Measurements from ENCODE around the gene FXYD6. TPM values are rescaled to one million over a fixed set of nuclear protein-coding genes. Genes with fewer than 3 reads are reported as not detected.

Gene FXYD6
- total and polyA plus RNA-seq, 7 experiments from 2014 or later = 0.10 to 5.4 (median 0.98) TPM; not detected in 4

- no peak overlapping the region for H3K4me3 ChIP-seq (ENCODE audit: low read length)
- CTCF ChIA-PET = interaction anchor here (1.2 kb wide), 1 partner anchor 9 kb away, joined by 4 read pairs; no protein-coding TSS in a partner anchor
- peak in 1 of 9 donors; percentile 18 for DNase-seq
Observed at GRCh38 chr11:117837070-117837776, 39.2 kb downstream of the FXYD6 start.

GRCh38 chr11:117836077-117836960 is 40.1 kb downstream of the FXYD6 start:
- no peak overlapping the region for H3K27ac ChIP-seq (ENCODE audit: low read depth, low read length)
- no peaks in the 10 kb centered on the region for H3K9me3 ChIP-seq (ENCODE audit: control insufficient read depth in 2 of 3, low read length in 3 of 3)
- intact Hi-C loops (cut with micrococcal nuclease) = no loop called here
- H3K4me3 ChIP-seq (ENCODE audit: low read length) = no peak overlapping the region
- POLR2A ChIA-PET = interaction anchor here (0.8 to 1.2 kb wide), 2 partner anchors 163 to 215 kb away, joined by 3 read pairs; no protein-coding TSS in a partner anchor
- CTCF ChIA-PET = interaction anchor here (0.6 to 3.8 kb wide), 4 partner anchors 8 to 111 kb away, joined by 3 to 19 read pairs (median 5); partner anchors contain the start of gene FXYD2
- peak overlapping the region in 1 of 9 donors; percentile 34 for H3K27ac Mint-ChIP-seq
- peaks cover 2% of the 10 kb centered on the region in 2 donors for H3K4me1 ChIP-seq (ENCODE audit: control insufficient read depth in 2 of 2, insufficient read depth in 2 of 2, low read length in 2 of 2)
- DNase-seq = no peak
- no peaks in the 10 kb centered on the region for H3K9me3 Mint-ChIP-seq
- no peaks in the 10 kb centered on the region for H3K36me3 Mint-ChIP-seq
- H3K27me3 Mint-ChIP-seq = peaks cover 0 to 35% (median 0%) of the 10 kb centered on the region in 5 donors
- H3K4me3 Mint-ChIP-seq = no peak overlapping the region
- H3K27me3 ChIP-seq (ENCODE audit: control insufficient read depth in 2 of 2, insufficient read depth in 2 of 2, low read length in 2 of 2) = no peaks in the 10 kb centered on the region
- ATAC-seq = no peak
- H3K36me3 ChIP-seq (ENCODE audit: control insufficient read depth in 2 of 3, insufficient read depth in 3 of 3, low read length in 3 of 3) = no peaks in the 10 kb centered on the region
- H3K4me1 Mint-ChIP-seq = peaks cover 2 to 9% (median 7%) of the 10 kb centered on the region in 7 donors

More at GRCh38 chr11:117837070-117837776, 39.2 kb downstream of the FXYD6 start:
- intact Hi-C loops (cut with micrococcal nuclease) = no loop called here
- H3K9me3 Mint-ChIP-seq = no peaks in the 10 kb centered on the region
- H3K4me1 Mint-ChIP-seq = peaks cover 0 to 9% (median 5%) of the 10 kb centered on the region in 7 donors
- H3K4me3 Mint-ChIP-seq = no peak overlapping the region
- ATAC-seq = no peak
- peaks cover 0 to 35% (median 0%) of the 10 kb centered on the region in 5 donors for H3K27me3 Mint-ChIP-seq
- H3K27ac Mint-ChIP-seq = peak overlapping the region in 2 of 9 donors; percentile 0 to 34
- H3K36me3 Mint-ChIP-seq = no peaks in the 10 kb centered on the region
- H3K9me3 ChIP-seq (ENCODE audit: control insufficient read depth in 2 of 3, low read length in 3 of 3) = no peaks in the 10 kb centered on the region
- H3K27ac ChIP-seq (ENCODE audit: low read depth, low read length) = no peak overlapping the region
- H3K27me3 ChIP-seq (ENCODE audit: control insufficient read depth in 2 of 2, insufficient read depth in 2 of 2, low read length in 2 of 2) = no peaks in the 10 kb centered on the region
- POLR2A ChIA-PET = no interaction called here
- no peaks in the 10 kb centered on the region for H3K36me3 ChIP-seq (ENCODE audit: control insufficient read depth in 2 of 3, insufficient read depth in 3 of 3, low read length in 3 of 3)
- H3K4me1 ChIP-seq (ENCODE audit: control insufficient read depth in 2 of 2, insufficient read depth in 2 of 2, low read length in 2 of 2) = no peaks in the 10 kb centered on the region

GRCh38 chr11:117835576-117835975 is 40.9 kb downstream of the FXYD6 start:
- no peak overlapping the region for H3K27ac Mint-ChIP-seq
- peak in 1 of 9 donors; percentile 10 for DNase-seq
- intact Hi-C loops (cut with micrococcal nuclease) = no loop called here

GRCh38 chr11:117834838-117835443 is 41.5 kb downstream of the FXYD6 start:
- H3K4me1 Mint-ChIP-seq = peaks cover 16 to 23% (median 21%) of the 10 kb centered on the region in 7 donors
- Histone ChIP-seq H3K9me3 (ENCODE audit: control insufficient read depth in 2 of 3, low read length in 3 of 3) (no peaks in the 10 kb centered on the region), H3K4me1 (ENCODE audit: control insufficient read depth in 2 of 2, insufficient read depth in 2 of 2, low read length in 2 of 2) (peaks cover 15 to 16% of the 10 kb centered on the region in 2 donors), H3K27me3 (ENCODE audit: control insufficient read depth in 2 of 2, insufficient read depth in 2 of 2, low read length in 2 of 2) (no peaks in the 10 kb centered on the region), H3K36me3 (ENCODE audit: control insufficient read depth in 2 of 3, insufficient read depth in 3 of 3, low read length in 3 of 3) (no peaks in the 10 kb centered on the region), H3K4me3 (ENCODE audit: low read length) (no peak overlapping the region), H3K27ac (ENCODE audit: low read depth, low read length) (no peak overlapping the region)
- intact Hi-C loops (cut with micrococcal nuclease) = no loop called here
- H3K36me3 Mint-ChIP-seq = no peaks in the 10 kb centered on the region
- peak overlapping the region in 1 of 9 donors; percentile 7 for H3K27ac Mint-ChIP-seq
- ChIA-PET CTCF (interaction anchor here (0.6 to 3.8 kb wide), 7 partner anchors 10 to 337 kb away, joined by 3 to 19 read pairs (median 4); partner anchors contain the start of gene FXYD2), POLR2A (interaction anchor here (0.8 to 1.2 kb wide), 2 partner anchors 12 to 216 kb away, joined by 3 read pairs; no protein-coding TSS in a partner anchor)
- no peak for DNase-seq
- H3K27me3 Mint-ChIP-seq = peaks cover 0 to 28% (median 0%) of the 10 kb centered on the region in 5 donors
- no peak overlapping the region for H3K4me3 Mint-ChIP-seq
- ATAC-seq = no peak
- H3K9me3 Mint-ChIP-seq = no peaks in the 10 kb centered on the region

More at GRCh38 chr11:117835576-117835975, 40.9 kb downstream of the FXYD6 start:
- no peaks in the 10 kb centered on the region for H3K36me3 ChIP-seq (ENCODE audit: control insufficient read depth in 2 of 3, insufficient read depth in 3 of 3, low read length in 3 of 3)
- CTCF ChIA-PET = interaction anchor here (0.6 to 3.8 kb wide), 4 partner anchors 13 to 112 kb away, joined by 3 to 19 read pairs (median 5); partner anchors contain the start of gene FXYD2
- H3K4me1 ChIP-seq (ENCODE audit: control insufficient read depth in 2 of 2, insufficient read depth in 2 of 2, low read length in 2 of 2) = peaks cover 9 to 10% of the 10 kb centered on the region in 2 donors
- POLR2A ChIA-PET = interaction anchor here (0.8 to 1.2 kb wide), 2 partner anchors 164 to 216 kb away, joined by 3 read pairs; no protein-coding TSS in a partner anchor
- peaks cover 10 to 17% (median 15%) of the 10 kb centered on the region in 7 donors for H3K4me1 Mint-ChIP-seq
- H3K9me3 Mint-ChIP-seq = no peaks in the 10 kb centered on the region
- ATAC-seq = no peak
- no peak overlapping the region for H3K4me3 ChIP-seq (ENCODE audit: low read length)
- no peak overlapping the region for H3K27ac ChIP-seq (ENCODE audit: low read depth, low read length)
- no peaks in the 10 kb centered on the region for H3K36me3 Mint-ChIP-seq
- H3K9me3 ChIP-seq (ENCODE audit: control insufficient read depth in 2 of 3, low read length in 3 of 3) = no peaks in the 10 kb centered on the region
- no peak overlapping the region for H3K4me3 Mint-ChIP-seq
- H3K27me3 ChIP-seq (ENCODE audit: control insufficient read depth in 2 of 2, insufficient read depth in 2 of 2, low read length in 2 of 2) = no peaks in the 10 kb centered on the region
- H3K27me3 Mint-ChIP-seq = peaks cover 0 to 31% (median 0%) of the 10 kb centered on the region in 5 donors

- CTCF ChIA-PET = interaction anchor here (0.6 to 3.8 kb wide), 7 partner anchors 10 to 337 kb away, joined by 3 to 19 read pairs (median 4); partner anchors contain the start of gene FXYD2
- H3K9me3 Mint-ChIP-seq = no peaks in the 10 kb centered on the region
- peaks cover 0 to 25% (median 0%) of the 10 kb centered on the region in 5 donors for H3K27me3 Mint-ChIP-seq
- no peaks in the 10 kb centered on the region for H3K36me3 Mint-ChIP-seq
- no peak for DNase-seq
- H3K4me3 Mint-ChIP-seq = no peak overlapping the region
- Histone ChIP-seq H3K27ac (ENCODE audit: low read depth, low read length) (no peak overlapping the region), H3K4me3 (ENCODE audit: low read length) (no peak overlapping the region), H3K36me3 (ENCODE audit: control insufficient read depth in 2 of 3, insufficient read depth in 3 of 3, low read length in 3 of 3) (no peaks in the 10 kb centered on the region), H3K4me1 (ENCODE audit: control insufficient read depth in 2 of 2, insufficient read depth in 2 of 2, low read length in 2 of 2) (peaks cover 17 to 19% of the 10 kb centered on the region in 2 donors), H3K9me3 (ENCODE audit: control insufficient read depth in 2 of 3, low read length in 3 of 3) (no peaks in the 10 kb centered on the region), H3K27me3 (ENCODE audit: control insufficient read depth in 2 of 2, insufficient read depth in 2 of 2, low read length in 2 of 2) (no peaks in the 10 kb centered on the region)
- POLR2A ChIA-PET = interaction anchor here (0.8 to 1.1 kb wide), 2 partner anchors 11 kb away, joined by 3 to 5 read pairs; no protein-coding TSS in a partner anchor
- peaks cover 16 to 28% (median 21%) of the 10 kb centered on the region in 7 donors for H3K4me1 Mint-ChIP-seq
- H3K27ac Mint-ChIP-seq = peak overlapping the region in 4 of 9 donors; percentile 0 to 89 (median 40)
- no peak for ATAC-seq
- intact Hi-C loops (cut with micrococcal nuclease) = no loop called here
Observed at GRCh38 chr11:117834068-117834810, 42.2 kb downstream of the FXYD6 start.

All from naive thymus-derived CD4-positive, alpha-beta T cell (primary cell).